GM21825 (cell line): Measurements from ENCODE around the gene HSPBAP1.
A peak's percentile ranks its signal among the peaks of the same experiment; 100 is the strongest.
"Not testable (repeated sequence)": the region's sequence is repeated elsewhere in the genome, so short reads cannot be mapped to it uniquely, and the experiment has no call there.

Source experiments
- ATAC-seq: cut with Tn5 transposase; IDR thresholded peaks from one replicate; pipeline ENCODE4 v1.9.1; 2021; ENCODE audit warnings: mild to moderate bottlenecking, moderate library complexity; ENCODE audit not compliant: unreplicated experiment

Gene HSPBAP1

GRCh38 chr3:122742234-122742633 lies 51.4 kb downstream of the HSPBAP1 start:
- ATAC-seq: no peak

GRCh38 chr3:122739172-122739571 lies 54.5 kb downstream of the HSPBAP1 start:
- no peak for ATAC-seq

- not testable (repeated sequence) for ATAC-seq
These were observed 60.7 kb downstream of the HSPBAP1 start for GRCh38 chr3:122732682-122733525.

DNA sequence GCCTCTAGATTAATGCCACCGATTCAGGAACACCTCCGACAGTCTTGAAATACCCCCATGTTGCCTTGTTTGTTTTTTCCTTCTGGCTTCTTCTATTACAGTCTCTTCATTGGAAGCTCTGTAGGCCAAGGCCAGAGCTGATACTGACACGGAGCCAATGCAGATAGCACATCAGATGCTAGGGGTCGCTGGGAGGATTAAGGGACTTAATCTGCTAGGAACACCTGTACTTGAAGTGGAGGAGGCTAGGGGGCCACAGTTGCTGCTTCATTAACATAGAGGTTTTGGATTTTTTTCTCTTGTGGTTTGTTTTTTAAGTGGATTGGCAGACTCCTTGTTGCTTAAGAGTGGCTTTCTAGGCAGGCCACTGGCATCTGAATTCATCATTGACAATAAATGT lies 63.4 kb downstream of the HSPBAP1 start:
- no peak for ATAC-seq

DNA sequence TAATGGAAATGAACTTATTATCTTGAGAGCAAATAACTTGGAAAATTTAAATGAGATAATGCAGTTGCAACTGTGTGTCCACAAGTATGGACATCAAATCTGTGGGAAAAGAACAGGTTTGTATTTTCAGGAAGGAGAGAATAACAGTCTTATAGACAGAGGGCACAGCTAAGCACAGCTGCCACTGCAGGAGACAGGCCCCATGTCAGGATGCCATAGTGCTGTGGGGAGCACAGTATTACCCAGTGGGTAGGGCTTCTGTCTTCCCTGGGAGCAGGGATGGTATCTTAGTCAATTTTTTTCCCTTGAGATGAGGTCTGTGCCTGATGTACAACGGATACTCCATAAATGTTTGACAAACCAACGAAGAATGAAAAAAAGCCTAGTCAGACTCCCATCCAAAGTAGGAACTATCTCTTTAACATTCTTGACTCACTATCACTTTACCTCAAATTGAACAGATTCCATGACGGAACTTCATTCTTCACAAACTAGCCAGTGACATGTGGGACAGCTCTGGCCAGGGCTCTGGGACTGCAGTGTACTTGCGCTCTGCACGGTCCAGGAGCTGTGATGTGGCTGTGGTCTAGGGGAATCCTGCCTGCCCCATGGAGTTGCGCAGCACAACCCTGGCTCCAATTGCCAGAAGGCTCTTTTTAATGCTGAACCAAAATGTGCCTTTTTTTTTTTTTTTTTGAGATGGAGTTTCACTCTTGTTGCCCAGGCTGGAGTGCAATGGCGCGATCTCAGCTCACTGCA lies 64.7 kb downstream of the HSPBAP1 start:
- no peak for ATAC-seq

DNA sequence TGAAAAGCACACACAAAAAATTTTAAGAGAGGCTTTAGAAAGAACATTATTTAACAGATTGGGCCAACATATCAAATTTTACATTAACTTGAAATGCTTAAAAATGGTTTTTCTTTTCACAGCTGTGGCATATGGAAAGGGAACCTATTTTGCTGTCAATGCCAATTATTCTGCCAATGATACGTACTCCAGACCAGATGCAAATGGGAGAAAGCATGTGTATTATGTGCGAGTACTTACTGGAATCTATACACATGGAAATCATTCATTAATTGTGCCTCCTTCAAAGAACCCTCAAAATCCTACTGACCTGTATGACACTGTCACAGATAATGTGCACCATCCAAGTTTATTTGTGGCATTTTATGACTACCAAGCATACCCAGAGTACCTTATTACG lies 65.4 kb downstream of the HSPBAP1 start:
- ATAC-seq: no peak

DNA sequence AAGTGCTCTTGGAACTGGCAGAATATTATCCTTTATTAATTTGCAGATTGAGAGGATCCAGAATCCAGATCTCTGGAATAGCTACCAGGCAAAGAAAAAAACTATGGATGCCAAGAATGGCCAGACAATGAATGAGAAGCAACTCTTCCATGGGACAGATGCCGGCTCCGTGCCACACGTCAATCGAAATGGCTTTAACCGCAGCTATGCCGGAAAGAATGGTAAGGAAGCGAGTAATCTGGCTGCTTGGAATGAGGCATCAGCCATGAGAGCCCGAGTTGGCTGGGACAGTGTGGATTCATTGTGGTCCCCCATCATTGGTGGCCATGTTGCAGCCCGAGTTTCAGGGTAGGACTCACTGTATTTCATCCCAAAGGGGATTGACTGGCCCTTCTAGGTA lies 65.9 kb downstream of the HSPBAP1 start:
- no peak for ATAC-seq

- no peak for ATAC-seq
These were observed 66.3 kb downstream of the HSPBAP1 start for GRCh38 chr3:122727294-122727693.

GRCh38 chr3:122725106-122725505 lies 68.5 kb downstream of the HSPBAP1 start:
- ATAC-seq: no peak

DNA sequence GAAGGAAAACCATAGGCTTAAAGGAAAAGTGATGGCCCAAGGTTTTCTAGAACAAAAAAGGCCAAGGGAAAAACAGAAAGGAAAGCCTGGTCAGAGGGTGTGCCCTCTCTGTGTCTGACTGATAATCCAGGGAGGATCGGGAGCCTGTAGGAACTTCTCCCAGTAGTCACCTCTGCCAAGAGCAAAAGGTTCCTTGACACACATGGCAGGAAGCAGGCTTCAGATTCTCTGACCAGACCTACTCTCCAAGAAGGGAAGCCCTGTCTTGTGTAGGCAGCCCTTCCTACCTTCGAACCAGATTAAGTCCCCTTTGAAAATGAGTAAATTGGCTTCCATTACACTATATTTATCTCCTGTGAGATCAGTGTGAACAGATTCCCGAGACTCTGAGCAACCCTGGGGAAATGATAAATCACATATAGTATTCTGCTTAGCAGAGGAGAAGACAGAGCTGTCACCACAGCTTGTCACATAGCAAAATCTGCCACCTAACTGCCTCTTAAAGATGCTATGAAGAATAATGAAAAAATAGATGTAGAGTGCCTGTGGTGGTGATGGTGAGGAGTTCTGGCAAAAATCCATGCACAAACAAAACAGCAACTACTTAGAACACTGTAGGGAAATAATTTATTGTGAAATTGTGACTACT lies 74.2 kb downstream of the HSPBAP1 start:
- no peak for ATAC-seq

- no peak for ATAC-seq
These were observed 77.0 kb downstream of the HSPBAP1 start for GRCh38 chr3:122716667-122717066.

- ATAC-seq: no peak
These were observed 79.4 kb downstream of the HSPBAP1 start for GRCh38 chr3:122714273-122714672.

DNA sequence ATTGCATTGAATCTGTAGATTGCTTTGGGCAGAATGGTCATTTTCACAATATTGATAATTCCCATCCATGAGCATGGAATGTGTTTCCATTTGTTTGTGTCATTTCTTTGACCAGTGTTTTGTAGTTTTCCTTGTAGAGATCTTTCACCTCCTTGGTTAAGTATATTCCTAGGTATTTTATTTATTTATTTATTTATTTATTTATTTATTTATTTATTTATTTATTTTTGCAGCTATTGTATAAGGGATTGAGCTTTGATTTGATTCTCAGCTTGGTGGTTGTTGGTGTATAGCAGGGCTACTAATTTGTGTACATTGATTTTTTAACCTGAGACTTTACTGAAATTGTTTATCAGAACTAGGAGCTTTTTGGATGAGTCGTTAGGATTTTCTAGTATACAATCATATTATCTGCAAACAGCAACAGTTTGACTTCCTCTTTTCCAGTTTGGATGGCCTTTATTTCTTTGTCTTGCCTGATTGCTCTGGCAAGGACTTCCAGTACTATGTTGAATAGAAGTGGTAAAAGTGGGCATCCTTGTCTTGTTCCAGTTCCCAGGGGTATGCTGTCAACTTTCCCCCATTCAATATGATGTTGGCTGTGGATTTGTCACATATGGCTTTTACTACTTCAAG lies 82.9 kb downstream of the HSPBAP1 start:
- not testable (repeated sequence) for ATAC-seq

DNA sequence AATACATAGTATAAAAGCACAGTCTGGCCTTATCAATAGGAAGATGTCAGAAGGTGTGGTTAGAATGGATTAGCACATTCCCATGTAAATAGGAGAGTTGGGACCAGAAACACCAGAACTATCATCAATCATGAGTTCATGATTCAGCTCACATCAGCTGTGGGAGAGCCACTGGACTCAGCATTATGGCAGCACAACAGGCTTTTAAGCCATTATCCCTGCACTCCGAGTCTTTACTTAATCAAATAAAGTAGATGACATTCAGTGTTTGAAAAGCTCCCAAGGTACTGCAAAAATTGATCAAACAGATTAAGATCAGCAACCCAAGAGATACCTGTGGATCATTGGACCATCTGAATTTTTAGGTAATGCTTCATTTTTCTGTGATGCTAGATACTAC lies 88.3 kb downstream of the HSPBAP1 start:
- no peak for ATAC-seq

DNA sequence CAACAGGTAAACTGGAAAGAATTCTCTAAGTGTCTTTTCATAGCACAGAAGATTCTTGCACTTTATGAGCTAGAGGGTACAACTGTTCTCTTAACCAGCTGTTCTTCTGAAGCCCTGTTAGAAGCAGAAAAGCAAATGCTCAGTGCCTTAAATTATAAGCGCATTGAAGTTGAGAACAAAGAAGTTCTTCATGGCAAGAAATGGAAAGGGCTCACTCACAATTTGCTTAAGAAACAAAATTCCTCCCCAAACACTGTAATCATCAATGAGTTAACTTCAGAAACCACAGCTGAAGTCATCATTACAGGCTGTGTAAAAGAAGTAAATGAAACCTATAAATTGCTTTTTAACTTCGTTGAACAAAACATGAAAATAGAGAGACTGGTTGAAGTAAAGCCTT lies 93.4 kb downstream of the HSPBAP1 start:
- no peak for ATAC-seq

DNA sequence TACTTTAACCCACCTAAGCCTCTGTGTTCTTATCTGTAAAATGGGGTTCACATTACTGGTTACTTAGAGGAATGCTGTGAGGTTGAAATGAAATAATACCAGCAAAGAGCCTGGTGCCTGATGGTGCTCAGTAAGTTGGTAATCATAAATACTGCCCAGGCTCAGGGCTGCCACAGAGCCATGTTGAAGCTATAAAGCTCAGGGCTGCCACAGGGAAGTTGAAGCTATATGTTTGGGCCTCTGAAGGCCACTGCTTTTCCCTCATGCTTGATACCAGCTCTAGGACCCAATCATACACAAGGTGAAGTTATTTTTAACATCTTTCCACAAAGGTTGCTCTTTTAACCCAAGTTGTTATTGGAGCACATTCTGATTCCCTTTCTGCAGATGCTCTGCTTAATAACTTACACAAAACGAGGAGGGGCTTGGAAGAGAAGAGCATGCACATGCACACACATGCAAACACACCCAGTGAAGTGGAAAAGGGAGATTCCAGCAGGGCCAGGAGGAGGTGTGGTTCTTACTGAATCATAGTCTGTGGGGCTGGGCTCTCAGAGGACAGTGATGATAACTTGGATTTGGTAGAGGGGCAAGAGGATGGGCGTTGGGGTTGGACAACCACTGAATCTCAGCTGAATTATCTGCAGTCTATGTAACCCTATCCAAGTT lies 95.5 kb downstream of the HSPBAP1 start:
- peak; percentile 65 for ATAC-seq

- no peak for ATAC-seq
These were observed 97.6 kb downstream of the HSPBAP1 start for GRCh38 chr3:122695927-122696561.

DNA sequence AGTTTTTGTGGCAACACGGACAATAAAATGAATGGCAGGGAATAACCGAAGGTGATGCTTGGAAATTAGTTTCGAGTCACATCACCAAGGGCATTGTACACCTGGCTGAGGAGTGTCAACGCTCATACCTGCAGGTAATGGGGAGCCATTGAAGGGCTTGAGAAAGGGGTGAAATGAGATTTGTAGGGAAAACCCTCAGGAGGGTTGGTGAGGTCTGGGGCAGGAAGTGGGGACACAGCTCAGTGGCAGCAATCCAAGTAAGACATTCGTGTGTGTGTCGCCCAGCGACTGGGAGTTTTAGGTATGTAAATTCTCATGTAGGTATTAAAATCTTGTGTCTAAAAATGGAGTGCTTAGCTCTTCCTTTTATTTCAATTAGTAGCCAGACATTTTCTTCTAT lies 98.7 kb downstream of the HSPBAP1 start:
- peak; percentile 49 for ATAC-seq

DNA sequence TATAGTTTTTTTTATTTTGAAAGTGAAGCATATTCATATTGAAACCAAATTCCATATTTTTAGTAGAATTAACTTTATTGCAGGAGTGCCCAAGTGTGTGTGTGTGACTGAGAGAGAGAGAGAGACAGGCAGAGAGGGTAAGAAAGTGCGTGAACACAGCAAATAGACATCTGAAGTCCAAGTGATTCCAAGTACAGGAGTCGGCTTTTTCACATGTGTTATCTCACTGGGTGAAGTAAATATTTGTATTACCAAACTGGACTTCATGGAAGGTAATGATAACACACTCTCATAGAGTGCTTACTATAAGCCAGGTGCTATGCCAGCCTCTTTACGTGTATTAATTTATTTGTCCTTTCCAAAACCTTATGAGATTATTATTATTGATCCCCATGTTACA lies 101.0 kb downstream of the HSPBAP1 start:
- no peak for ATAC-seq

- ATAC-seq: peak; percentile 63
These were observed 102.4 kb downstream of the HSPBAP1 start for GRCh38 chr3:122691195-122691594.
